Tibial nerve (tissue), 4 donors: ENCODE results near the gene MTCL1.

ENCODE experiments used
- CTCF ChIP-seq, 5 experiments: fragments of 200-600 bp in 3 of 5; fragments of 450-650 bp in 2 of 5; sonication (generic) in 3 of 5; IDR thresholded peaks; one replicate each; pipeline ENCODE4 v1.5.1; 2016 to 2019; ENCODE audit warnings: antibody characterized with exemption in 5 of 5, mild to moderate bottlenecking in 3 of 5, moderate library complexity in 2 of 5
- EP300 ChIP-seq, 2 donors: sonication (generic); formaldehyde crosslinking; IDR thresholded peaks; one replicate each; pipeline ENCODE4 v1.6.1; 2017; ENCODE audit warnings: antibody characterized with exemption in 2 of 2, mild to moderate bottlenecking in 1 of 2

- TF ChIP-seq CTCF (IDR thresholded peaks at IDR 0.05): no peak
- TF ChIP-seq EP300 (IDR thresholded peaks at IDR 0.05): no peak
Measured at GRCh38 chr18:8657050-8657820, 48.1 kb upstream of the MTCL1 start.
